ENCODE data around the gene MPEG1.

GRCh38 chr11:59173080-59173963 lies 39.4 kb downstream of the MPEG1 start:
- no peak for TF ChIP-seq CTCF (IDR thresholded peaks at IDR 0.05; ENCODE audit: low read depth, low read length)
- no peak for TF ChIP-seq POLR2A (IDR thresholded peaks at IDR 0.05; ENCODE audit: extremely low read depth, insufficient read length)
- TF ChIP-seq MAX (IDR thresholded peaks at IDR 0.05; ENCODE audit: low read depth, low read length) = no peak
